HuH-7.5 (cell line): ENCODE measurements around the gene TNFRSF4.
"Not testable (repeated sequence)": the region's sequence is repeated elsewhere in the genome, so short reads cannot be mapped to it uniquely, and the experiment has no call there.

Experiments used
- DNase-seq: peaks from one replicate; pipeline ENCODE4 v3.0.0; 2011; ENCODE audit warnings: low spot score

TNFRSF4 gene

GRCh38 chr1:1202831-1203560, 11.0 kb downstream of the TNFRSF4 start:
- DNase-seq = no peak

GRCh38 chr1:1200876-1201810, 12.8 kb downstream of the TNFRSF4 start:
- peak; percentile 80 for DNase-seq

GRCh38 chr1:1199961-1200875, 13.7 kb downstream of the TNFRSF4 start:
- no peak for DNase-seq

DNA sequence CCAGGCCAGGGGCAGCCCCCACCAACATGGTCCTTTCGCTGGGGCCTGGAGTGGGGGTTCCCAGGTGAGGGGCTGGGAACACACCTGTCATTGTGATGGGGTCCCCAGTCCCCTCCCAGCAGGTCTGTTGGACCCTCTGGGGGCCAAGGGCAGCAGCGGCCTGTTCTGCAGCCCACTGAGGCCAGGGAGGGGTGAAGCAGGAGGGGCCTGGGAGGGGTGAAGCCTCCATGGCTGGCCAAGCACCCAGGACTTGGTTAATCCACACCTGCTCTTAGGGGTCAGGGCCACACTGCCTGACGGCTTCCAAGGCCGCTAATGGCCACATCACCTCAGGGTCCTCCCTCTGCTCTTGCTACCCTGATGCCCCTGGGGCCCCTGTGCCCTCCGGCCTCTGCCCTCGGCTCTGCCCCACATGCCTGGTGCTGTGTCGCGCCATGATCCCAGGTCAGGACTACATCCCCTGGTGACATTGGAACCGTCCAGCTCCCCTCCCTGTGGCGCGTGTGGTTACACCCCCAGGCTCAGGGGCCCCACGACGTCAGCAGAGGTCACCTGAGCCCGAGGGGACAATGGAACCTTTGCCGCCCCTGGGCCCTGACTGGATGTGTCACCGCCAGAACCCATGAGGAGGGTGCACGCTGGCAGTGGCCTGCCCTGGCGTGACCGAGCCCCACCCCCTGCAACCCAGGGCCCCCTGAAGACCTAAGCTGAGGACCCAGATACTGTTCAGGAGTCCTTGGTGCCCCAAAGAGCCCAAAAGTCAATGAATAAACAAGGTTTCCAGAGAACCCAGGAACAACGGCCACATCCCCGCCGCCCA, 14.6 kb downstream of the TNFRSF4 start:
- DNase-seq = no peak

GRCh38 chr1:1198423-1199140, 15.4 kb downstream of the TNFRSF4 start:
- DNase-seq = no peak

- no peak for DNase-seq
Measured at GRCh38 chr1:1197551-1198422, 16.2 kb downstream of the TNFRSF4 start.

DNA sequence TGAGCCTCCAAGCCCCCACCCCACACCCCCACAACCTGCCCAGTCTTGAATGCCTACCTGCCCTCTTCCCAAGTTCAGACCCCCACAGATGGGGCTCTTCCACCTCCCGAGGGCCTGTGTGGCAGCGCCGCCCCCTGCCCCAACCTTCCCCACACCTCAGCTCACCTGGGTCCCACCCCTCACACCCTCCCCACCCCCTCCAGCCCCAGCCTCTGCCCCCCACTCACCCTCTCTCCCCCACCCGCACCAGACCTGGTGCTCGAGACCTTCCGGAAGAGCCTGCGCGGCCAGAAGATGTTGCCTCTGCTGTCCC, 16.8 kb downstream of the TNFRSF4 start:
- DNase-seq = no peak

DNA sequence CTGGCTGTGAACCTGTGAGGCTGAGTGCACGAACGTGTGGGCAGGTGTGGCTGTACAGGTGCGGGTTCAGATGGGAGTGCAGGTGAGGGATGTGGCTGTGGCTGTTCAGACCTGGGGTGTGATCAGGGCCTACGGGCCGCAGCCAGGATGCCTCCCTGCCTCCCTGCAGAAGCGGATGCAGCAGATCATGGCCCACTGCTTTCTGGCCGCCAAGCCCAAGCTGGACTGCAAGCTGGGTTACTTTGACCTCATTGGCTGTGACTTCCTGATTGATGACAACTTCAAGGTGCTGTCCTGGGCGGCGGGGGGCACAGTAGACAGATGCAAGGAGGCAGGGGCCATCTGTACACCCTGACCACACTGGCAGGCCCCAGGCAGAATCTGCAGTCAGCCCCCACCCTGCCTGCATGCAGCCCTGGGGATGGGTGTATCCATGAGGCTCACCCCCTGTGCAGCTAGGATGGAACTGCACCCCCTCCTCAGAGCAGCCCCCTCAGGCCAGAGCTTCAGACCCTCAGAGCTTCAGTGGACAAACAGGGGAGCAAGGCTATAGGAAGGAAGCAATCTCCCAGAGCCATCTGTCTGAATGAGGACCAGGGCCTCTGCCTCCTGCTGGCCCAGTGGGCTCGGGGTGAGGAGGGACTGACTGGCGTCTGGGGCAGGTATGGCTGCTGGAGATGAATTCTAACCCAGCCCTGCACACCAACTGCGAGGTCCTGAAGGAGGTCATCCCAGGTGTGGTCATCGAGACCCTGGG, 17.3 kb downstream of the TNFRSF4 start:
- no peak for DNase-seq

GRCh38 chr1:1195726-1196125, 18.2 kb downstream of the TNFRSF4 start:
- DNase-seq = not testable (repeated sequence)

- DNase-seq = no peak
Measured at GRCh38 chr1:1194723-1195122, 19.2 kb downstream of the TNFRSF4 start.

- DNase-seq = no peak
Measured at GRCh38 chr1:1191734-1192133, 22.2 kb downstream of the TNFRSF4 start.

GRCh38 chr1:1189111-1189510, 24.8 kb downstream of the TNFRSF4 start:
- no peak for DNase-seq

DNA sequence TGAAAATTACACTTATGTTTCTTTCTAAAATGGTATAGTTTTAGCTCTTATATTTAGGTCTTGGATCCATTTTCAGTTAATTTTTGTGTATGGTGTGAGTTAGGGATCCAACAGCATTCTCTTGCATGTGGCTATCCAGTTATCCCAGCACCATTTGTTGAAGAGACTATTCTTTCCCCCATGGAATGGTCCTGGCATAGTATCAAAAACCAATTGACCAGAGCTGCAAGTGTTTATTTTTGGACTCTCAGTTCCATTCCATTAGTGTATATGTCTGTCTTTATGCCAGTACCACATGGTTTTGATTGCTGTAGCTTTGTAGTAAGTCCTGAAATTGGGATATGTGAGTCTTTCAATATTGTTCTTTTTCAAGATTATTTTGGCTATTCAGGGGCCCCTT, 26.0 kb downstream of the TNFRSF4 start:
- DNase-seq = no peak

GRCh38 chr1:1185101-1185765, 28.7 kb downstream of the TNFRSF4 start:
- no peak for DNase-seq

DNA sequence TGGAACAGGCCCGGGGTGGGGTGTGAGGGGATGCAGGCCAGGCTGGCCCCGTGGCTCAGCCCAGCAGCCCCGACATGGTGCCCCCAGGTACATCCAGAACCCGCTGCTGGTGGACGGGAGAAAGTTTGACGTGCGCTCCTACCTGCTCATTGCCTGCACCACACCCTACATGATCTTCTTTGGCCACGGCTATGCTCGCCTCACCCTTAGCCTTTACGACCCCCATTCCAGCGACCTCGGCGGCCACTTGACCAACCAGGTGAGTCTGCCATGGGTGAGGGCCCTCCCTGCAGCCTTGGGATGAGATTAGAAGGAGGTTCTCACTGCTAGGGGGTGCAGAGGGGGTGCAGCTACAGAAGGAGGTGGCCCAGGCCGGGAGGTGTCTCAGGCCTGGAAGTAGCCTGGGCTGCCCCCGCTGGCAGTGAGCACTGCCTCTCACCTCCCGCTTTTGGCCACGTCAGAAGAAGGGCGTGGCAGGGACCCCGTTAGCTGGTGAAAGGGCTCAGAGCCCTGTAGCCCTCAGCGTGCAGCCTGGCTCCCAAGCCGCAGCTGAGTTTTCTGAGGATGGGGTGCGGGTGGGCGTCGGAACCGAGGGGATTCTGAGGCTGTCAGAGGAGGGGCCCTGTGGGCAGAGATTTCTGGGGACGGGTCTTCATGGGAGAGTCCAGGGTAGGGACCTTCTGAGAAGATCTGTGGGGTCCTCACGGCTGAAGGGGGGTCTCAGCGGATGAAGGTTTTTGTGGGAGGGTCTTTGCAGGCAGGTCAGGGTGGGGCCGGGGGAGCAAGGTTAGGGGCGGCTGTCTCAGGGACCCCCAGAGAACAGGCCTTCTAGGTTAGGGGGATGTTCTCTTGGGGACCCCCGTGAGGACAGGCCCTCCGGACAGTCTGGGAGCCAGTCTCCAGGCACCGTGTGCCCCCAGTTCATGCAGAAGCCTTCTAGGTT, 29.8 kb downstream of the TNFRSF4 start:
- no peak for DNase-seq

DNA sequence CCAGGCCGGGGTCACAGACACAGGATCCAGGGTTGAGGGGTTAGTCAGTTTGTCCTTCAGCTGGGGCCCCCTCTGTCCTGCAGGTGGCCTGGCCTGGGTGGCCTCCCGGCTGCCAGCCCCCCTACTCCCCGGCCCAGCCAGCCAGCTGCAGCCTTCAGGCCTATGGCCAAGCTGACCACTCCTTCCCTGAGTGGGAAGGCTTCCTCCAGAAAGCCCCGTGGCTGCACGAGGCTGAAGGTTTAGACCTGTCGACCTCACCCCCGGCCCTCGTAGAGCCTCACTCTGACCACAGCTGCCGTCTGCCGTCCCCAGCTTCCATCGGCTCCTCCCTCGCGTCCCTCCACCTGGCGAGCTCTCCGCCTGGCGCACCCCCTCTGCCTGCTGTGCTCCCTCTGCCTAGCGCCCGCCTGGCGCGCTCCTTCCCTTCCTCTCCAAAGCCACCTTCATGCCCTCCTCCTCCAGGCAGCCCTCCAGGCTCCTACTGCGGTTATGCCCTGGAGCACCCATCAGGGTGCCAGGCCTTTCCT, 30.7 kb downstream of the TNFRSF4 start:
- no peak for DNase-seq
